ENCODE measurements around the gene FAM240B. TPM values are rescaled to one million over a fixed set of nuclear protein-coding genes. Genes with fewer than 3 reads are reported as not detected.

The FAM240B gene
- total RNA-seq, 1 experiment from 2014 or later = not detected

DNA sequence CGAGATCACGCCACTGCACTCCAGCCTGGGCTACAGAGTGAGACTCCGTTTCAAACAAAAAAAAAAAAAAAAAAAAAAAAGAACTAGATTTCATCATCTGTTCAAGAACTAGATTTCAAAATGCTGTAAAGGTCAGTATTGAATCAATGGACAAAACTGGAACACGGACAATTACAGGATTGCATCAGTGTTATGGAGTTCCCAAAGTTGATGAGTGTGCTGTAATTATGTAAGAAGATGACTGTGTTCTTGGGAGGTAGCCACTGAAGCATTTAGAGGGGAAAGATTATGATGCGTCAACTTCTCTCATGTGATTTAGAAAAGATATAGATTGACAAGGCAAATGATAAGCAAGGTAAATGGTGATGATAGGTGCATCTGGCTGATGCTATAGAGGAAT lies 6.5 kb downstream of the FAM240B start:
- H3F3A ChIP-seq (ENCODE audit: insufficient read depth, low read depth) = no peaks in the 10 kb centered on the region
- peaks cover 5% of the 10 kb centered on the region; the same call in 1 of the 2 replicates for H3K4me1 ChIP-seq (replicated peaks; ENCODE audit: insufficient read depth)
- intact Hi-C loops (cut with micrococcal nuclease; ENCODE audit: unreplicated experiment) = no loop called here
- CTCF ChIA-PET = no interaction called here
- H3K9me2 ChIP-seq (ENCODE audit: insufficient read depth) = no peaks in the 10 kb centered on the region
- H4K20me1 ChIP-seq (ENCODE audit: insufficient read depth) = no peaks in the 10 kb centered on the region
- H3K27me3 ChIP-seq (ENCODE audit: insufficient read depth, low read depth) = no peaks in the 10 kb centered on the region
- no peak overlapping the region for H2AFZ ChIP-seq
- H3K36me3 ChIP-seq (ENCODE audit: low read depth) = no peaks in the 10 kb centered on the region
- no peak overlapping the region for H3K4me3 ChIP-seq
- no peak overlapping the region for H3K4me2 ChIP-seq
- no peaks in the 10 kb centered on the region for H3K9me3 ChIP-seq (ENCODE audit: insufficient read depth, low read depth)
- POLR2A ChIA-PET (ENCODE audit: unreplicated experiment) = no interaction called here
- H3K79me2 ChIP-seq (ENCODE audit: low read depth) = no peaks in the 10 kb centered on the region
- H3K27ac ChIP-seq = no peak overlapping the region
- BruUV-seq (replicated peaks) = no TSS peak
- TF ChIP-seq, protein P1, sequence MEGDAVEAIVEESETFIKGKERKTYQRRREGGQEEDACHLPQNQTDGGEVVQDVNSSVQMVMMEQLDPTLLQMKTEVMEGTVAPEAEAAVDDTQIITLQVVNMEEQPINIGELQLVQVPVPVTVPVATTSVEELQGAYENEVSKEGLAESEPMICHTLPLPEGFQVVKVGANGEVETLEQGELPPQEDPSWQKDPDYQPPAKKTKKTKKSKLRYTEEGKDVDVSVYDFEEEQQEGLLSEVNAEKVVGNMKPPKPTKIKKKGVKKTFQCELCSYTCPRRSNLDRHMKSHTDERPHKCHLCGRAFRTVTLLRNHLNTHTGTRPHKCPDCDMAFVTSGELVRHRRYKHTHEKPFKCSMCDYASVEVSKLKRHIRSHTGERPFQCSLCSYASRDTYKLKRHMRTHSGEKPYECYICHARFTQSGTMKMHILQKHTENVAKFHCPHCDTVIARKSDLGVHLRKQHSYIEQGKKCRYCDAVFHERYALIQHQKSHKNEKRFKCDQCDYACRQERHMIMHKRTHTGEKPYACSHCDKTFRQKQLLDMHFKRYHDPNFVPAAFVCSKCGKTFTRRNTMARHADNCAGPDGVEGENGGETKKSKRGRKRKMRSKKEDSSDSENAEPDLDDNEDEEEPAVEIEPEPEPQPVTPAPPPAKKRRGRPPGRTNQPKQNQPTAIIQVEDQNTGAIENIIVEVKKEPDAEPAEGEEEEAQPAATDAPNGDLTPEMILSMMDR (conservative IDR thresholded peaks at IDR 0.05) = no peak
- no peak for TF ChIP-seq EZH2 (IDR thresholded peaks at IDR 0.05; ENCODE audit: low read depth)
- DNase-seq = peak in 1 of 2 experiments; percentile 58

GRCh38 chr9:38708759-38709158 lies 11.2 kb downstream of the FAM240B start:
- H3K36me3 ChIP-seq (ENCODE audit: low read depth) = no peaks in the 10 kb centered on the region
- intact Hi-C loops (cut with micrococcal nuclease; ENCODE audit: unreplicated experiment) = loop anchor here (10.0 kb wide), 1 partner anchor 64 kb away; no protein-coding TSS in a partner anchor
- POLR2A ChIA-PET (ENCODE audit: unreplicated experiment) = no interaction called here
- no peaks in the 10 kb centered on the region for H3K27me3 ChIP-seq (ENCODE audit: insufficient read depth, low read depth)
- TF ChIP-seq, protein P1 (conservative IDR thresholded peaks at IDR 0.05) = no peak
- TF ChIP-seq EZH2 (IDR thresholded peaks at IDR 0.05; ENCODE audit: low read depth) = no peak
- peaks cover 3% of the 10 kb centered on the region; the same call in 1 of the 2 replicates for H3K4me1 ChIP-seq (replicated peaks; ENCODE audit: insufficient read depth)
- H2AFZ ChIP-seq = no peak overlapping the region
- no peaks in the 10 kb centered on the region for H3F3A ChIP-seq (ENCODE audit: insufficient read depth, low read depth)
- DNase-seq = no peak
- CTCF ChIA-PET = no interaction called here
- BruUV-seq (replicated peaks) = no TSS peak
- no peaks in the 10 kb centered on the region for H4K20me1 ChIP-seq (ENCODE audit: insufficient read depth)
- H3K4me3 ChIP-seq = no peak overlapping the region
- no peaks in the 10 kb centered on the region for H3K9me3 ChIP-seq (ENCODE audit: insufficient read depth, low read depth)
- no peaks in the 10 kb centered on the region for H3K9me2 ChIP-seq (ENCODE audit: insufficient read depth)
- H3K79me2 ChIP-seq (ENCODE audit: low read depth) = no peaks in the 10 kb centered on the region
- H3K4me2 ChIP-seq = no peak overlapping the region
- no peak overlapping the region for H3K27ac ChIP-seq

- ChIA-PET POLR2A (ENCODE audit: unreplicated experiment) (no interaction called here), CTCF (no interaction called here)
- H3K4me3 ChIP-seq = no peak overlapping the region
- no peaks in the 10 kb centered on the region for H3K27me3 ChIP-seq (ENCODE audit: insufficient read depth, low read depth)
- H4K20me1 ChIP-seq (ENCODE audit: insufficient read depth) = no peaks in the 10 kb centered on the region
- intact Hi-C loops (cut with micrococcal nuclease; ENCODE audit: unreplicated experiment) = loop anchor here (10.0 kb wide), 1 partner anchor 63 kb away; no protein-coding TSS in a partner anchor
- H3K36me3 ChIP-seq (ENCODE audit: low read depth) = no peaks in the 10 kb centered on the region
- DNase-seq = no peak
- H3K9me3 ChIP-seq (ENCODE audit: insufficient read depth, low read depth) = no peaks in the 10 kb centered on the region
- no peak for TF ChIP-seq EZH2 (IDR thresholded peaks at IDR 0.05; ENCODE audit: low read depth)
- TF ChIP-seq, protein P1 (conservative IDR thresholded peaks at IDR 0.05) = peak; percentile 35; the same call in 1 of the 2 replicates
- H3K9me2 ChIP-seq (ENCODE audit: insufficient read depth) = no peaks in the 10 kb centered on the region
- H3K4me1 ChIP-seq (replicated peaks; ENCODE audit: insufficient read depth) = no peaks in the 10 kb centered on the region; the same call in 1 of the 2 replicates
- no peaks in the 10 kb centered on the region for H3K79me2 ChIP-seq (ENCODE audit: low read depth)
- H3K4me2 ChIP-seq = no peak overlapping the region
- H3F3A ChIP-seq (ENCODE audit: insufficient read depth, low read depth) = no peaks in the 10 kb centered on the region
- H3K27ac ChIP-seq = no peak overlapping the region
- no peak overlapping the region for H2AFZ ChIP-seq
- no TSS peak for BruUV-seq (replicated peaks)
Measured at GRCh38 chr9:38707885-38708637, 11.9 kb downstream of the FAM240B start.
